Naive thymus-derived CD4-positive, alpha-beta T cell (primary cell): ENCODE results near the gene ARX. TPM values are rescaled to one million over a fixed set of nuclear protein-coding genes. Genes with fewer than 3 reads are reported as not detected.

Experiments
- ATAC-seq: fragments of 150-1000 bp; cut with Tn5 transposase; 2 replicates; pipeline ENCODE4 v1.10.0; 2021; ENCODE audit warnings: mild to moderate bottlenecking, moderate library complexity
- CTCF ChIA-PET: fragments of 350-600 bp; sonication (Branson Sonifier 250); formaldehyde crosslinking; loops from one replicate; lab custom pipeline; 2021; ENCODE audit warnings: antibody characterized with exemption; lab: Charles Lee
- POLR2A ChIA-PET: fragments of 350-600 bp; sonication (Branson Sonifier 250); formaldehyde crosslinking; loops from one replicate; lab custom pipeline; 2021; ENCODE audit warnings: antibody characterized with exemption, inconsistent platforms; lab: Charles Lee
- DNase-seq, 9 donors: peaks; one replicate each; pipeline versions ENCODE4 v3.0.0 to v3.0.0-alpha.2; 2020 to 2022; ENCODE audit warnings: mixed read lengths in 1 of 9
- H3K27ac ChIP-seq: one replicate; pipeline ENCODE4 v1.7.0; 2013; ENCODE audit warnings: mild to moderate bottlenecking, low read depth, low read length, moderate library complexity
- H3K27me3 ChIP-seq, 2 donors: one replicate each; pipeline ENCODE4 v1.7.0; 2013; ENCODE audit warnings: low read length in 2 of 2, mild to moderate bottlenecking in 2 of 2, moderate library complexity in 2 of 2; ENCODE audit not compliant: control insufficient read depth in 2 of 2, insufficient read depth in 2 of 2
- H3K36me3 ChIP-seq, 3 experiments: 1 replicate in 2 of 3; 2 replicates in 1 of 3; pipeline ENCODE4 v1.7.0; 2013; ENCODE audit warnings: low read length in 3 of 3, mild to moderate bottlenecking in 3 of 3, moderate library complexity in 1 of 3; ENCODE audit not compliant: insufficient read depth in 3 of 3, control insufficient read depth in 2 of 3
- H3K4me1 ChIP-seq, 2 donors: one replicate each; pipeline ENCODE4 v1.7.0; 2013; ENCODE audit warnings: low read length in 2 of 2, mild to moderate bottlenecking in 2 of 2, moderate library complexity in 1 of 2; ENCODE audit not compliant: control insufficient read depth in 2 of 2, insufficient read depth in 2 of 2
- H3K4me3 ChIP-seq: 2 replicates; pipeline ENCODE4 v1.7.0; 2013; ENCODE audit warnings: mild to moderate bottlenecking, low read length
- H3K9me3 ChIP-seq, 3 experiments: 1 replicate in 2 of 3; 2 replicates in 1 of 3; pipeline ENCODE4 v1.7.0; 2013; ENCODE audit warnings: low read length in 3 of 3; ENCODE audit not compliant: control insufficient read depth in 2 of 3
- H3K27ac Mint-ChIP-seq, 9 donors: one replicate each; pipeline ENCODE4 v1.8.0; 2020 to 2022; ENCODE audit warnings: mixed read lengths in 9 of 9, mild to moderate bottlenecking in 8 of 9, moderate library complexity in 5 of 9, inconsistent platforms in 2 of 9
- H3K27me3 Mint-ChIP-seq, 5 donors: one replicate each; pipeline ENCODE4 v1.8.0; 2021 to 2022; ENCODE audit warnings: mixed read lengths in 5 of 5, mild to moderate bottlenecking in 1 of 5
- H3K36me3 Mint-ChIP-seq, 5 donors: one replicate each; pipeline ENCODE4 v1.8.0; 2020 to 2022; ENCODE audit warnings: mixed read lengths in 5 of 5, mild to moderate bottlenecking in 3 of 5, inconsistent platforms in 1 of 5
- H3K4me1 Mint-ChIP-seq, 7 donors: one replicate each; pipeline ENCODE4 v1.8.0; 2020 to 2022; ENCODE audit warnings: mixed read lengths in 7 of 7, mild to moderate bottlenecking in 3 of 7, inconsistent platforms in 1 of 7
- H3K4me3 Mint-ChIP-seq, 10 donors: one replicate each; pipeline ENCODE4 v1.8.0; 2020 to 2022; ENCODE audit warnings: mild to moderate bottlenecking in 10 of 10, mixed read lengths in 10 of 10, moderate library complexity in 6 of 10, inconsistent platforms in 2 of 10
- H3K9me3 Mint-ChIP-seq, 11 donors: one replicate each; pipeline ENCODE4 v1.8.0; 2020 to 2022; ENCODE audit warnings: mixed read lengths in 11 of 11, mild to moderate bottlenecking in 4 of 11, inconsistent platforms in 1 of 11, moderate library complexity in 1 of 11
- intact Hi-C, 2 donors: fragments of 100-400 bp; cut with micrococcal nuclease; formaldehyde crosslinking; loops; one replicate each; pipeline ENCODE4 v1.15.1; 2023
- polyA plus RNA-seq, 2 donors: library from polyadenylated mRNA; unstranded; fragments of 300-500 nt; fragmentation: Illumina TruSeq; gene quantifications; one replicate each; pipeline ENCODE4 v1.2.3, GENCODE V29; 2021
- total RNA-seq, 6 experiments: library from RNA in 5 of 6; stranded (reverse) in 5 of 6; gene quantifications; 1 replicate in 5 of 6; 2 replicates in 1 of 6; pipeline ENCODE4 v1.2.3 and lab custom pipeline; 2021 to 2026

The ARX gene
- total and polyA plus RNA-seq, 7 experiments from 2014 or later, result not detected

DNA sequence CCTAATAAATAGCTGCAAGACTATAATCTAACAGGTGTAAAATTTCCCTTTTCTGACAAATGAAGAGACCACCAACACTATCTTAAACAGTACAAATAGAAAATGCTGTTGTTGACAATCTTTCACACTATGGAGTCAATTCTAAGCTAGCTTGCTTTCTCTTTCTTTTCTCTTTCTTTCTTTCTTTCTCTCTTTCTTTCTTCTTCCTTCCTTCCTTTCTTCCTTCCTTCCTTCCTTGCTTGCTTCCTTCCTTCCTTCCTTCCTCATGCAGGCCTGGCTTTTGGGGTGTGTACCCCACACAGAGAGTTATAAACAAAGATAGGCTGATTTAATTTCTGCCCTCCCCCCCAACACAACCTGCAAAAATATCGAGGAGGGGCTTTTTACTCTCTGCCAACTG is 8.1 kb upstream of the ARX start:
- no peak overlapping the region for H3K4me3 Mint-ChIP-seq

DNA sequence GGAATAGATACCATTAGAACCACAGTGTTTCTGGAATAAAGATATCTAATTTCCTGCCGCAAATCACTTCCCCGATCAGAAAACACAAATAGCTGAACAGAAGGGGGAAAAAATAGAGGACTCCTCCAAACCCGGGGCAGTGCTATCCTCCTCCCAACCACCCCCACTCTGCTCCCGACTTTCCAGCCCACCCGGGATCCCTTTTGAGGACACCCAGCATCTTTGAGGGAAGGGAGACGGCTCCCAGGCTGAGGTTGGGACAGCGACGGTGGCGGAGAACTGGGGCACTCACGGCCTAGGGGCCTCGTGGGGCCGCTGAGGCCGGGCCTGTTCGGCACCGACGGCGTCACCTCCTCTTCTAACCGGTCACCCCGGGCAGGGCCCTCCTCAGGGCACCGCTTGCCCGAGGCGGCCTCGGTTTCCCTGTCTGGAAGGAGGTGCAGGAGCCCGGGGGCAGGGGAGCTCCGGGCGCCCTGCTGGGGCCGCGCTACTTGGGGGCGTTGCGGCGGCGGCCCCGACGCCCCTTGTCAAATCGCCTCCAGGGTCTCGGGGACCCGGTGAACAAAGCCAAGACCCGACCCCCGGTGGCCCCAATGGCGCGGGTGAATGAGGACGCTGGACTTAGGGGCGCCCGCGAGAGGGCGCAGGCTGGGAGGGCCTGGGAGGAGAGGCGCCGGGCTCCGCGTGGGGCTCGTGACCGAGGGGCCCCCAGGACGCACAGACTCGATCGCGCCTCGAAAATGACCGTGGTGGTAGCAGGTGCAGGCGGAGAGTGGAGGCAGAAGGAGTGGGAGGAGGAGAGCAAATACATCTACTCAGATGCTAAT is 6.9 kb upstream of the ARX start:
- ChIA-PET CTCF (interaction anchor here (0.6 kb wide), 1 partner anchor 1555 kb away, joined by 3 read pairs; no protein-coding TSS in a partner anchor), POLR2A (no interaction called here)
- intact Hi-C loops, result loop anchor here (5.0 kb wide), 3 partner anchors 45 to 185 kb away; no protein-coding TSS in a partner anchor
- peaks cover 4 to 7% of the 10 kb centered on the region in 2 donors for H3K4me1 ChIP-seq
- Mint-ChIP-seq H3K4me1 (peaks cover 7 to 32% (median 19%) of the 10 kb centered on the region in 7 donors), H3K27me3 (peaks cover 35 to 77% (median 53%) of the 10 kb centered on the region in 5 donors), H3K27ac (no peak overlapping the region), H3K36me3 (peaks cover 0 to 9% (median 0%) of the 10 kb centered on the region in 5 donors), H3K9me3 (peaks cover 0 to 12% (median 0%) of the 10 kb centered on the region in 11 donors), H3K4me3 (peak overlapping the region in 6 of 10 donors; percentile 7 to 79 (median 64))
- DNase-seq, result no peak
- peaks cover 0 to 5% of the 10 kb centered on the region in 2 donors for H3K27me3 ChIP-seq
- H3K27ac ChIP-seq, result no peak overlapping the region
- ATAC-seq, result no peak
- H3K9me3 ChIP-seq, result no peaks in the 10 kb centered on the region
- H3K36me3 ChIP-seq, result no peaks in the 10 kb centered on the region
- no peak overlapping the region for H3K4me3 ChIP-seq

More for the DNA sequence above, 8.1 kb upstream of the ARX start:
- ChIA-PET CTCF (no interaction called here), POLR2A (no interaction called here)
- DNase-seq, result no peak
- no peak for ATAC-seq
- no peak overlapping the region for H3K4me3 ChIP-seq
- no peaks in the 10 kb centered on the region for H3K36me3 ChIP-seq
- Mint-ChIP-seq H3K27ac (no peak overlapping the region), H3K27me3 (peaks cover 31 to 72% (median 52%) of the 10 kb centered on the region in 5 donors), H3K36me3 (peaks cover 0 to 9% (median 0%) of the 10 kb centered on the region in 5 donors), H3K9me3 (peaks cover 0 to 12% (median 0%) of the 10 kb centered on the region in 11 donors), H3K4me1 (peaks cover 7 to 29% (median 16%) of the 10 kb centered on the region in 7 donors)
- peaks cover 0 to 5% of the 10 kb centered on the region in 2 donors for H3K27me3 ChIP-seq
- H3K4me1 ChIP-seq, result peaks cover 4 to 7% of the 10 kb centered on the region in 2 donors
- no peak overlapping the region for H3K27ac ChIP-seq
- no peaks in the 10 kb centered on the region for H3K9me3 ChIP-seq
- intact Hi-C loops, result loop anchor here (5.0 kb wide), 3 partner anchors 43 to 187 kb away; no protein-coding TSS in a partner anchor

DNA sequence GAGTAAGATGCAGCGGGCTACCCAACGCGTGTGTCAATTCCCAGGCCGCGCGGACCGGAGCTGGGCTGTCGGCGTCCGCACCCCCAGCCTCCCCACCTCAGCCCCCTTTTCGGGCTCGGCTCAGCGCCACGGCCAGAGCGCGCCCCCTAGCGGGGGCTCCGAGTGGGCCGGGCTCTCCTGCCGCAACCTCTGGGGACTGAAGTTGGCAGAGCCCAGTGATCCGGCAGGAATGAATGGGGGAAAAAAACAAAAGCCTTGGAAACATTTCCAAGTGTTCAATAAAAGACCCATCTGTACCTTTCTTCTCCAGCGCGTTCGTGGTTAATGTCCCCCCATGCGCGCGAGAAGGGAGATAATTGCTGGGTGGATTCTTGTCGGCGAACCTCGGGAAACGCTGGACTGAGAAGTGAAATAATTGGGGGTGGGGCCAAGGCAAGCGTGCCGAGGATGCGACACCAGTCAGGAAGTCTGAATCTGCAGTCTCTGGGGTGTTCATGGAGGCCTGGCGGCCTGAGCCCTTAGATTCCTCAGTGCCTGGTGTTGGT is 5.2 kb upstream of the ARX start:
- H3K4me3 ChIP-seq, result no peak overlapping the region
- DNase-seq (peak in 4 of 9 donors; percentile 6 to 51 (median 26)), ATAC-seq (peak; percentile 51)
- peaks cover 7 to 39% (median 26%) of the 10 kb centered on the region in 7 donors for H3K4me1 Mint-ChIP-seq
- H3K4me1 ChIP-seq, result peaks cover 4 to 7% of the 10 kb centered on the region in 2 donors
- H3K36me3 ChIP-seq, result no peaks in the 10 kb centered on the region
- peak overlapping the region; percentile 8 to 79 (median 59) for H3K4me3 Mint-ChIP-seq
- H3K27me3 ChIP-seq, result peaks cover 3 to 9% of the 10 kb centered on the region in 2 donors
- H3K9me3 ChIP-seq, result no peaks in the 10 kb centered on the region
- ChIA-PET CTCF (interaction anchor here (0.8 kb wide), 1 partner anchor 1688 kb away, joined by 3 read pairs; no protein-coding TSS in a partner anchor), POLR2A (no interaction called here)
- H3K27me3 Mint-ChIP-seq, result peaks cover 42 to 82% (median 60%) of the 10 kb centered on the region in 5 donors
- H3K27ac ChIP-seq, result no peak overlapping the region
- intact Hi-C loops, result loop anchor here (1.0 to 5.0 kb wide), 5 partner anchors 14 to 269 kb away; no protein-coding TSS in a partner anchor
- no peak overlapping the region for H3K27ac Mint-ChIP-seq
- H3K9me3 Mint-ChIP-seq, result peaks cover 0 to 24% (median 3%) of the 10 kb centered on the region in 11 donors
- peaks cover 0 to 9% (median 0%) of the 10 kb centered on the region in 5 donors for H3K36me3 Mint-ChIP-seq

DNA sequence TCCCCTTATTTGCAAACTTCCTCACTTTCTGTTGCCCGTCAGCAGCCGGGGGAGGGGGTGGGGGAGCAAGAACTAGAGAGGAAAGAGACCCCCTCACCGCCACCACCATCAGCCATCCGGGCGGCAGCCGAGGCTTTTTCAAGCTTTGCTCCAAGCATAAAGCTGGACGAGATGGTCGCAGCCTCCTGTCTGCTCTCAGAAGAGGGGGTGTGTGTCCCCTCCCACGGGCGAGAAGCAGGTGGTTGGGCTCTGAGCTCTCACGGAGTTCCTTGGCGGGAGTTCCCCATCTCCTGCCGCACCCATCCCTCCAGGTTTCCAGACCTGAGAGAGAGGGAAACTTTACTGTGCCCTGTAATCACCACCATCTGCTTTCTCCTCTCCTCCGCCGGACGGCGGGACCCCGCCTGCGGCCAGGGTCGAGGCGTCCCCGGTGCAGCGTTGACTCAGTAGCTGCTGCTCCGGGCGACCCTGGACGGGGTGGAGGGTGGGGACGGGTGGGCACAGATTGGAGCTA is 4.7 kb upstream of the ARX start:
- no peak overlapping the region for H3K27ac Mint-ChIP-seq
- Histone ChIP-seq H3K27ac (no peak overlapping the region), H3K27me3 (peaks cover 3 to 9% of the 10 kb centered on the region in 2 donors), H3K36me3 (no peaks in the 10 kb centered on the region), H3K9me3 (no peaks in the 10 kb centered on the region), H3K4me1 (peaks cover 4 to 7% of the 10 kb centered on the region in 2 donors), H3K4me3 (no peak overlapping the region)
- CTCF ChIA-PET, result interaction anchor here (0.8 kb wide), 1 partner anchor 1688 kb away, joined by 3 read pairs; no protein-coding TSS in a partner anchor
- H3K4me1 Mint-ChIP-seq, result peaks cover 7 to 42% (median 28%) of the 10 kb centered on the region in 7 donors
- H3K9me3 Mint-ChIP-seq, result peaks cover 0 to 24% (median 3%) of the 10 kb centered on the region in 11 donors
- DNase-seq (no peak), ATAC-seq (no peak)
- POLR2A ChIA-PET, result no interaction called here
- H3K4me3 Mint-ChIP-seq, result peak overlapping the region in 5 of 10 donors; percentile 17 to 35 (median 30)
- peaks cover 0 to 9% (median 0%) of the 10 kb centered on the region in 5 donors for H3K36me3 Mint-ChIP-seq
- intact Hi-C loops, result loop anchor here (2.0 to 5.0 kb wide), 4 partner anchors 14 to 183 kb away; no protein-coding TSS in a partner anchor
- H3K27me3 Mint-ChIP-seq, result peaks cover 43 to 83% (median 63%) of the 10 kb centered on the region in 5 donors

DNA sequence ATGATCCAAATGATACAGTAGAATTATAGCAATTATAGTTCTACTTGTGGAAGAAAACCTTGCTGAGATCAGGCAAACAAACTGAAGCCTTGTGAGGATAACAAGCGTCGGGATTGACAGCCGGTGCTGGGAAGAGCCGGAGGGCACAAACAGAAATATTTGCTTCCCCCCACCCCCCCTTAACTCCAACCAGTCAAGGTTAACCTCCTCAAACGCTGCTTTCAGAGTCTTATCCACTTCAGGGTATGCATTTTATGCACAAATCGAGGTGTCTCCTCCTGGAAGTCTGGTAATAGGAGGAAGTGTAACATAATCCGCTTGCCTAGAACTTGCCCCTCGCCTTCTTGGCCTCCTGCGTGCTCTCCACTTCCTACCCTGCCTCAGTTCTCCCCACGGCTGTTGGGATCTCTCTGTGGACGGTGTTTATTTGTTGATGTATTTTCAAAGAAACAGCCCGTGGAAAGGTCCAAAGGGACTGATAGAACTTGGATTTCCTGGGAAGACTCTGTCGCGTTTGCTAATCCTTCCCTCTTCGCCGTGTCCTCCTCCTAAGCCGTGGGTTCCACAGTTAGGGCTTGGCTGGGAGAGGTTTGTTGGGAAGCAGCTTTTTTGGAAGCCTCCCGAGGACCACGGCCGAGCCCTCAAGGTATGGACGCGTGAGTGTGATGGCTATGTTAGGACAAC is 4.1 kb upstream of the ARX start:
- intact Hi-C loops, result loop anchor here (2.0 to 5.0 kb wide), 4 partner anchors 13 to 183 kb away; no protein-coding TSS in a partner anchor
- peak overlapping the region in 6 of 10 donors; percentile 3 to 35 (median 26) for H3K4me3 Mint-ChIP-seq
- ChIA-PET POLR2A (no interaction called here), CTCF (no interaction called here)
- H3K4me1 Mint-ChIP-seq, result peaks cover 7 to 46% (median 31%) of the 10 kb centered on the region in 7 donors
- Histone ChIP-seq H3K4me3 (no peak overlapping the region), H3K27me3 (peaks cover 3 to 9% of the 10 kb centered on the region in 2 donors), H3K9me3 (no peaks in the 10 kb centered on the region), H3K4me1 (peaks cover 4 to 7% of the 10 kb centered on the region in 2 donors), H3K27ac (no peak overlapping the region), H3K36me3 (no peaks in the 10 kb centered on the region)
- ATAC-seq (no peak), DNase-seq (no peak)
- peaks cover 0 to 24% (median 3%) of the 10 kb centered on the region in 11 donors for H3K9me3 Mint-ChIP-seq
- peaks cover 40 to 87% (median 58%) of the 10 kb centered on the region in 5 donors for H3K27me3 Mint-ChIP-seq
- H3K27ac Mint-ChIP-seq, result no peak overlapping the region
- peaks cover 0 to 9% (median 0%) of the 10 kb centered on the region in 5 donors for H3K36me3 Mint-ChIP-seq

DNA sequence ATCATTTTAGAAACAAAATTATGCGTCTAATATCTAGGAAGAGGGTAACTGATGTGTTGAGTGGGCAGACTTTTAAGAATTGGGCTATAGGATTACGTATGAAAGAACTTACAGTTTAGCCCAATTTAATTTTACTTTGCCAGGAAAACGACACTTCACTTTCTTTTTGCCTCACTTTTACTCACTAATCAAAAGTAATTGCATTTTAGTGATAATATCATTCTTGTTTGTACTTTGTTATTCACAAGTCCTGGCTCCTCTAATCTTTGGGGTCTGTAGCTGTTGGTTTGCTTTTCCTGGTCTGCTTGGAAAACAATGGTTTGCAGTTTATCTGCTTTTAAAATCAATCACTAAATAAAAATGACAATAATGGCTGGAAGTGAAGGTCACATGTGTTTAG is 2.9 kb upstream of the ARX start:
- no peak for DNase-seq
- Mint-ChIP-seq H3K4me1 (peaks cover 7 to 50% (median 31%) of the 10 kb centered on the region in 7 donors), H3K36me3 (peaks cover 0 to 9% (median 0%) of the 10 kb centered on the region in 5 donors), H3K27me3 (peaks cover 36 to 85% (median 56%) of the 10 kb centered on the region in 5 donors), H3K4me3 (no peak overlapping the region), H3K27ac (no peak overlapping the region), H3K9me3 (peaks cover 0 to 24% (median 3%) of the 10 kb centered on the region in 11 donors)
- Histone ChIP-seq H3K9me3 (no peaks in the 10 kb centered on the region), H3K4me3 (no peak overlapping the region), H3K36me3 (no peaks in the 10 kb centered on the region), H3K4me1 (peaks cover 4 to 7% of the 10 kb centered on the region in 2 donors), H3K27me3 (peaks cover 3 to 9% of the 10 kb centered on the region in 2 donors), H3K27ac (no peak overlapping the region)
- POLR2A ChIA-PET, result no interaction called here
- intact Hi-C loops, result no loop called here
- CTCF ChIA-PET, result no interaction called here
- no peak for ATAC-seq
